Retinal pigment epithelial cell (primary cell): ENCODE results near the gene SEPTIN2.
"Not testable (repeated sequence)": the region's sequence is repeated elsewhere in the genome, so short reads cannot be mapped to it uniquely, and the experiment has no call there.

Source experiments
- DNase-seq: peaks from one replicate; pipeline ENCODE4 v3.0.0-alpha.2; 2010; ENCODE audit warnings: low read depth
- H3K4me3 ChIP-seq: 2 replicates; pipeline ENCODE4 v1.5.1; 2011; ENCODE audit warnings: mild to moderate bottlenecking, low read length, control low read depth, moderate library complexity
- CTCF ChIP-seq: conservative IDR thresholded peaks from 2 replicates; pipeline ENCODE4 v1.5.1; 2011; ENCODE audit warnings: low read depth, low read length, control low read depth, inconsistent platforms

Gene SEPTIN2

DNA sequence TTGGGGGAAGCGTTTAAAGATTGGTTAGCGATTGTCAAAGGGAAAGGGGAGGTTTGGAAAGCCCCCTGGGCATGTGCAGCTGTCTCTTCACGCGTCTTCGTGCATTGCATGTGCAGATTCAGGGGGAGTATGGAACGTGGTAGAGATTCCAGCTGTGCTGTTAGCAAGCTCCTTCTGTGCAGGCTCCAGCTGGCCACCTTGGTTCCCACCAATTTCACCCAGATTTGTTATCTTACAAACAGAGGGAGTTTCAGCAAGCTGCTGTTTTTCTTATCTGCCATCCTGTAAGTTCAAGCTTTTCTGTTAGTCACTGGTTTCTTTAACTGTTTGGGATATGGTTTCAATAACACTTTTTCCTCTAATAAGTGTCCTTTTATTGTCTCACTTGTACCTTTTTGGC lies 70.8 kb downstream of the SEPTIN2 start:
- no peak overlapping the region for H3K4me3 ChIP-seq
- no peak for TF ChIP-seq CTCF
- DNase-seq = no peak

GRCh38 chr2:241389697-241390096 lies 74.0 kb downstream of the SEPTIN2 start:
- DNase-seq = no peak
- TF ChIP-seq CTCF = no peak
- no peak overlapping the region for H3K4me3 ChIP-seq

DNA sequence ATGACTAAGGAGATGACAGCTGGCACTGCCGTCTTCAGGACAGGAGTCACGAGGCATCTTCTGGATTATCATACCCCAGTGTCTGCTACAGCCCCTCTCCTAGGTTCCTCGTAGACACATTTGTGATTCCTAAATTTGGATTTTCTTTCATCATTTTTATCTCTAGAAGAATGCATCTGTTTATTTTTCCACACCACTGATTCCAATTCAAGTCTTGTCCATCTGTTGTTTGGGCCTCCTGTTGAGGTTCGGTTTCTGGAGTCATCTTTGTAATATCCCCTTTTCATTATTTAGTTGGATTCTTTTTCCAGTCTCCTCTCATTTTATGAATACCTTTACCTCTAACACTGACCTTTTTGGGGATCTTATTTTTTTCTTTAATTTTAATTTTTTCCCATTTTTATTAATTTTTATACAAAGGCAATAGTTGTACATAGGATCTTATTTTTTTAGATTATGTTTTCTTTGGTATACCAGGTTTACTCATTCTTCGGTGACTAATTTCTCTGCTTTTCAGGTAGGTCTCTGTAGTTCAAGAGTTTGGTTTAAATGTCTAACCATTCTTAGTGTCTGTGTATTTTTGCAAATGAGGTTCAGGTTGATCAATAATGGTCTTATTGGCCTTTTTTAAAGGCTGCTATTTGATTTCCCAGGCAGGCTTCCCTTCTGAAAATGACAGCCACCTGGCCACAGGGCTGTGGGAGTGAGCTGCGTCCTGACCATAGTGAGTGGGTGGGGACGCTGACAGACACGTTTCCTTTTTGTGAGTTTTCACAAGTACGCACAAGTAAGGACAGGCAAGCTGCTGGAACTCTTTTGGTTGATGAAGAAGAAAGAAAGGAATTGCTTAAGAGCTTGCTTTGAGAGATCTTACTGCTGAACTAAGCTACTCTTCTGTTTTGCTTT lies 74.8 kb downstream of the SEPTIN2 start:
- no peak for TF ChIP-seq CTCF
- H3K4me3 ChIP-seq = no peak overlapping the region
- DNase-seq = no peak

DNA sequence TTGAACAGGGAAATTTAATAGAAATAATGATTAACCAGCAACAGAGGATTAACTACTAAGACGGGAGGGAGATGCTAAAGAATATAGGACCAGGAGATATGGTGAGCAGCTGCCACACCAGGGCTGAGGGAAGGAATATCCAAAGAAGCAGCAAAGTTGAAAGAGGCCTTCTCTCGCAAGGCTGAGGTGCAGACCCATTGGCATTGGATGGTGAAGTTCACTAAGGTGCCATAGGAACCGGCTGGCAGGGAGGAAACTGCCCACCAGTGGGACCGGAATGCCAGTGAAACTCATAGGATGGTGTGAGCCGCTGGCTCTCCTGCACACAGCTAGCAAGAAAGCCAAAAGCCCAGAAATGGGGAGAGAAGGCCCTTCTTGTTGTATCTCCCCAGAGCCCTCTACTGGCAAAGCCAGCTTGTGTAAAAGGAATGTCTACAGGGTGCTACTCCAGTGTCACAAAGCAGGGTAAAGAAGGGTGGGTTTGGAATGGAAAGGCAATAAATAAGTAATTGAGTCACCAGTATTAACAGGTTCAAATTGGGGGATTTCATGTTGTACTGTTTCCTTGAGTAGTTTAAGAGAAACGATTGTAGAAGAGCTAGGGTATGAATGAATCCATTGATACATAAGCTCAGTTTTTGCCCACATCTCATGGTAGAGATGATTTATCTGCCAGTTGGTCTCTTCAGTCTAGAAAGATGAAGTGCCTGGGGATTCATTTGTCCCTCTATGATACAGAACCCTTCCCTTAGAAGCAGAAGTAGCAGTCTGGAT lies 76.4 kb downstream of the SEPTIN2 start:
- no peak for DNase-seq
- TF ChIP-seq CTCF = peak; percentile 45
- H3K4me3 ChIP-seq = no peak overlapping the region

- not testable (repeated sequence) for DNase-seq, H3K4me3 ChIP-seq
These were observed 77.0 kb downstream of the SEPTIN2 start for GRCh38 chr2:241392753-241393152.

- TF ChIP-seq CTCF = no peak
- H3K4me3 ChIP-seq = no peak overlapping the region
- peak; percentile 48 for DNase-seq
These were observed 77.9 kb downstream of the SEPTIN2 start for GRCh38 chr2:241393524-241394196.

GRCh38 chr2:241396809-241397208 lies 81.1 kb downstream of the SEPTIN2 start:
- not testable (repeated sequence) for H3K4me3 ChIP-seq, DNase-seq
